ENCODE data around the gene PKD2L2.

GRCh38 chr5:137887831-137888230, 1.4 kb upstream of the PKD2L2 start:
- TF ChIP-seq CTCF (optimal IDR thresholded peaks at IDR 0.05 in 1 of 3, IDR thresholded peaks at IDR 0.05 in 1 of 3, conservative IDR thresholded peaks at IDR 0.05 in 1 of 3; ENCODE audit: extremely low read depth in 1 of 3, insufficient read depth in 2 of 3, low read length in 3 of 3) (no peak), EZH2 (IDR thresholded peaks at IDR 0.05; ENCODE audit: low read length) (no peak)

Measured in keratinocyte (primary cell).